DOHH2 (cell line): ENCODE data around the gene LONP2.

Experiments
- CTCF ChIP-seq: fragments of 200-600 bp; sonication (generic); IDR thresholded peaks from one replicate; pipeline ENCODE4 v1.5.1; 2014; ENCODE audit warnings: antibody characterized with exemption, mild to moderate bottlenecking, low read depth, low read length; ENCODE audit not compliant: poor library complexity, severe bottlenecking
- EZH2phosphoT487 ChIP-seq: fragments of 200-600 bp; sonication (generic); IDR thresholded peaks from 2 replicates; pipeline ENCODE4 v1.6.1; 2017; ENCODE audit warnings: borderline replicate concordance, mild to moderate bottlenecking, antibody characterized with exemption, low read length, moderate library complexity, mixed read lengths

GRCh38 chr16:48236286-48236685 is 7.8 kb upstream of the LONP2 start:
- TF ChIP-seq CTCF: no peak
- no peak for TF ChIP-seq EZH2phosphoT487
